Hepatic stellate cell (primary cell): ENCODE data around the gene ARHGAP6.
"Not testable (repeated sequence)": the region's sequence is repeated elsewhere in the genome, so short reads cannot be mapped to it uniquely, and the experiment has no call there.

Experiments used
- DNase-seq: peaks from one replicate; pipeline ENCODE4 v3.0.0; 2011; ENCODE audit warnings: low spot score

Gene ARHGAP6

GRCh38 chrX:11171956-11172355 lies 493.8 kb downstream of the ARHGAP6 start:
- DNase-seq, result no peak

- no peak for DNase-seq
These were observed 501.3 kb downstream of the ARHGAP6 start for GRCh38 chrX:11164433-11164832.

DNA sequence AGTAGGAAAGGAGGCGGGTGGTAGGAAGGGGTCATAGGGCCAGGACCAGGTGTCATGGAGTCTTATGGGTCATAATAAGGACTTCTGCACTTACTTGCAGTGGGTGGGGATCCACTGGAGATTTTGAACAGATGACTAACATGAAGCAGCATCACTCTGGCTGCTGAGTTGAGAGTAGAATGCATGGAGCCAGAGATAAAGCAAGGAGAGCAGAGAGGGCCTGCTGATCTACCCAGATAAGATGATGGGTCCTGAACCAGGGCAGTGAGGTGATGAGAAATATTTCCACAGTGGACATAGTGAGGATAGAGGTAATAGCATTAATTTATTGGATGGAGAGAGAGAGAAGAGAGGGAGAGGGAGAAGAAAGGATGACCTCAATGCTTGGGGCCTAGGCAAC lies 506.6 kb downstream of the ARHGAP6 start:
- DNase-seq, result no peak

GRCh38 chrX:11151799-11152559 lies 513.7 kb downstream of the ARHGAP6 start:
- no peak for DNase-seq

- DNase-seq, result no peak
These were observed 517.3 kb downstream of the ARHGAP6 start for GRCh38 chrX:11148401-11148800.

GRCh38 chrX:11146411-11146810 lies 519.3 kb downstream of the ARHGAP6 start:
- DNase-seq, result no peak

DNA sequence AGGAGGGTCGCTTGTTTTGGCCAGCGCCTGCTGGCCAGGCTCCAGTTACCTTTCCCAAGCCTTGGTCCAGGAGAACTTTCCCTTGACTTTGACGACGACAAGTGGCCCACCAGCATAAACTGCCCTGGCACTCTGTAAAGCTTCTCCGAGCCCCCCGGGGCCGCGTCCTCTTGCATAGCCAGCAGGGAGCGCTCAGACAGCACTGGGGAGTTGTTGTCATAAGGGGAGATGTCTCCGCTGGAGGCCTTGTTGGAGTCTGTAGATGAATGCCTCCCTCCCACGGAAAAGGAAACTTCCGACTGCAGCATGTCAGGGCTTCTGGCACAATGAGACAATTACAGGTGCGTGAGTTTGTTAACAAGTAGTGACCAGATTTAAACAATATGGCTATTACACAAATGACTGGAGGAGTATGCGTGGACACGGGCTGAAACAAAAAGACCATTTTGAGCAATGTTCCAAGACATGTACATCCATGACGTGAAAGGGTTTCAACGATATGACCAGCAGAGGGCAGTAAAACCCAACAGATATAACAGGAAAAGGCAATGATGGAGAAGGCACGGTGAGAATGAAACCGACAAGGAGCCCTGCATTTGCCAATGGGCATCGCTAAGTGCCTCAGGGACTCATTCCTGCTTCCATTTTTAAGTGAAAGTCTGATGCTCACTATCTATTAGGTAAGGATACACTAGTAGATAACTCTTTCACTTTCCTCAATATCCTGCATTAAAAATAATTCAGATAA lies 521.6 kb downstream of the ARHGAP6 start:
- DNase-seq, result peak; percentile 67

DNA sequence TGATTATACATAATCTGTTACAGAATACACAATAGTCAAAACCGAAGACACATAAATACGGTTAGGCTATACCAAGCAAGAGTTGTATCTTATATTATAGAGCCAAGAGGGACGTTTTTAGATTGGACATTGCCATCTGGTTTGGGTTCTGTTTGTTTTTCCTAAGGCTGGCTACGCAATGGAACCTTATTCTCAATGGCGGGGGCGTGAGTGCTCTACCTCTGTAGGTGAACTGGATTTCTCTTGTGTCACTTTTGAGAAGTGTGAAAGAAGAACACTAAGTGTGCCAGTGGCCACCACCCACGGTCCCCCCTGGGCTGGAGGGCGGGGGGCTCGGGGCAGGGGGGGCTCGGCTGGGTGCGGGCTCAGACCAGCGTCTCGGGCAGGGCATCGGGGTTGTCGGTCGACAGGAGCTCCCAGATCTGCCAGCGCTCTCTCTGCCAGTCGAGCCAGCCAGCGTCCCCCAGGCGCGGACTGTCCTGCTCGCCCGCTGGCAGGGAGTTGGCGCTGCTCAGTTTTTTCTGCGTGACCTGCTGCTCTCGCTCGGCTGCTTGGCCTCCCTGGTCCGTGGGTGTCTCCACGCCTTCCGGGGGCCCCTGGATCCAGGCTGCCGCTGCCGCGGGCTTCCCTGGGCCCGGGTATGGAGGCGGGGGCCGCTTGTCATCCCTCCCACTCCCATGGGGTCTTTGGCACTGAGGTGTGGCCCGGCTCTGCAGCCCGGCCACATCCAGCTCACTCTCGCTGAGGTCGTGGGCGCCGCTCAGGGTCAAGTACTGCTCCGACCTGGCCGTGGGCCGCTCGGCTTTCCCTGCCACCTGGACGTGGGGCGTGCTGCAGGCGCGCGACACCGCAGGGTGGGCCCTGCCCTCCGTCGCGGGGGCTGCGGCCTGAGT lies 527.0 kb downstream of the ARHGAP6 start:
- DNase-seq, result no peak

GRCh38 chrX:11137543-11138139 lies 528.1 kb downstream of the ARHGAP6 start:
- DNase-seq, result peak; percentile 20

DNA sequence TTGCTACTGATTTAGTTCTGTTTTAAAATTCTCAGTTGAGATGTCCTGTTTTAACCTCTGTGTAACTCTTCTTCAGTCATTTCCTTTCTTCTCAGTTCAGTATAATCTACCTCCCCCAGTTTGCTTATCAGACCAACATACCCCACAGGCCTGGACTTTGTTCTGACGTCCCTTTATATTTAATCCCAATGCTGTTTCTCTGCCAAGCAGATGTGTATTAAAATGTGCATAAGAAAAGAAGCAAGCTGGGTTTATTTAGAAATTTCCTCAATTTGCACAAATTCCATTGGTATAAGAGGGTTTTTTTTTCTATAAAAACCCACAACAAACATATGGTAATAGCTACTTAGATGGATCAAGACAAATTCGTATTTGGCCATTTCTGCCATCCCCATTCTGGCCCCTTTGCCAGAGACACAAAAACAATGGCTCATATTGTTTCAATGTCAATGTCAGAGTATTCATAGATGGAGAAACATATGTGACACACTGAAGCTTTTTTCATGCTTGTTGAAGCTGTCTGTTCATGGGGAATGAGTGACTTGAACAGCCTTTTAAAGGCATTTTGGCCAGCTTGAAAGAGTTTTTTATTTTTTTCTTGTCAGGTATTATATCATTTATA lies 530.0 kb downstream of the ARHGAP6 start:
- DNase-seq, result no peak

- DNase-seq, result no peak
These were observed 534.6 kb downstream of the ARHGAP6 start for GRCh38 chrX:11131146-11131545.

- DNase-seq, result no peak
These were observed 535.6 kb downstream of the ARHGAP6 start for GRCh38 chrX:11130136-11130535.

GRCh38 chrX:11129534-11130105 lies 536.1 kb downstream of the ARHGAP6 start:
- DNase-seq, result no peak

GRCh38 chrX:11125060-11125459 lies 540.7 kb downstream of the ARHGAP6 start:
- DNase-seq, result no peak

- no peak for DNase-seq
These were observed 541.6 kb downstream of the ARHGAP6 start for GRCh38 chrX:11124112-11124511.

DNA sequence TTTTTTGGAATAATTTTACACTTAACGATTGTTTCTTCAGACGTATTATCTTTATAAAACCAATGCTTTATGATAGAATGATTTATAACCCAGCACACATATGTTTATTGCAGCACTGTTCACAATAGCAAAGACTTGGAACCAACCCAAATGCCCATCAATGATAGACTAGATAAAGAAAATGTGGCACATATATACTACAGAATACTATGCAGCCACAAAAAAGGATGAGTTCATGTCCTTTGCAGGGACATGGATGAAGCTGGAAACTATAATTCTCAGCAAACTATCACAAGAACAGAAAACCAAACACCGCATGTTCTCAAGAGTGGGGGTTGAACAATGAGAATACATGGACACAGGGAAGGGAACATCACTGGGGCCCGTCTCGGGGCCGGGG lies 542.6 kb downstream of the ARHGAP6 start:
- not testable (repeated sequence) for DNase-seq

DNA sequence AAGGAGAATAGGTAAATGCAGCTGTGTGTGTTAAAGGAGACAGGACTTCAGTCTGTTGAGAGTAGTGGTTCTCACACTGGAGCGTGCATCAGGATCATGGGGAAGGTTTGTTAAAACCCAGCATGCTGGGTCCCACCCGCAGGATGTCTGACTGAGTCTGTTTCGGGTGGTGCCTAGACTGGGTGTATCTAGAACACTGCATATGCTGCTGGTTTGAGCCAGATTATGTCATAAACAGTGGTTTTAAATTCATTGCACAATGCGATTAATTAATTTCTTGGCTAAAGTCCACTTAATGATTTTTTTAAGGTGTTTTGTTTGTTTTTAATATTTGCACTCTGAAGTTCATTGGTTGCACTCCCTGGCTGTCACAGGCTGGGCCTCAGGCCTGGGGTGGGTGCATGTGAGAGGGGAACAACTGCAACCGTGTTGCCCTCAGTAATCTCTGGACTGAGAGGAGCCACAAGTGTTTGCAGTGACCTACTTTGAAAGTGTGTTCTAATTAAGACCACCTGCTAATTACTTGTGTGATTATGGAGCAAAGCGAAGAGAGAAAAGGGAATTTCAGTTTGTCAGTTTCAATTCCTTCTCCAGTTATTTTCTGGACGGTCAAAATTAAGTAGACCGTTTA lies 546.3 kb downstream of the ARHGAP6 start:
- DNase-seq, result no peak

- no peak for DNase-seq
These were observed 548.0 kb downstream of the ARHGAP6 start for GRCh38 chrX:11117745-11118144.

GRCh38 chrX:11113731-11114130 lies 552.0 kb downstream of the ARHGAP6 start:
- no peak for DNase-seq

DNA sequence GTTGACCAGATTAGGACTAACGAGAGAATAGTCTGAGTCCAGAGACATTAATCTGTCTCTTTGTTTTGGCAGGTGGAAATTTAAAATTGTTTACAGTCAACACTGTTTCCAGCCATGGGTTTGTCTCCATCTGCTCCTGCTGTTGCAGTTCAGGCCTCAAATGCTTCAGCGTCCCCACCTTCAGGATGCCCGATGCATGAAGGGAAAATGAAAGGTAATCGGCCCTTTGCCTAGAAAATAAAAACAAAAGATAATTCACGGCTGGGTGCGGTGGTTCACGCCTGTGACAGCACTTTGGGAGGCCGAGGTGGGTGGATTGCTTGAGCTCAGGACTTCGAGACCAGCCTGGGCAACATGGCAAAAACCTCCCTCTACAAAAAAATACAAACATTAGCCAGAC lies 553.8 kb downstream of the ARHGAP6 start:
- no peak for DNase-seq
